Fibroblast of lung (primary cell): Measurements from ENCODE around the gene EDEM2. TPM values are rescaled to one million over a fixed set of nuclear protein-coding genes. Genes with fewer than 3 reads are reported as not detected.
"Not testable (repeated sequence)": the region's sequence is repeated elsewhere in the genome, so short reads cannot be mapped to it uniquely, and the experiment has no call there.

ENCODE experiments used
- DNase-seq, 2 donors: peaks; one replicate each; pipeline versions ENCODE4 v3.0.0 to v3.0.0-alpha.2; 2010; ENCODE audit warnings: low read depth in 2 of 2
- H2AFZ ChIP-seq: 2 replicates; pipeline ENCODE4 v1.5.1; 2012; ENCODE audit warnings: low read length, control low read depth, inconsistent platforms
- H3K27ac ChIP-seq: 2 replicates; pipeline ENCODE4 v1.5.1; 2011; ENCODE audit warnings: low read length, control low read depth; ENCODE audit not compliant: insufficient read depth
- H3K27me3 ChIP-seq: 2 replicates; pipeline ENCODE4 v1.5.1; 2011; ENCODE audit warnings: mild to moderate bottlenecking, low read length; ENCODE audit not compliant: control insufficient read depth, insufficient read depth
- H3K36me3 ChIP-seq: 2 replicates; pipeline ENCODE4 v1.5.1; 2011; ENCODE audit warnings: low read length; ENCODE audit not compliant: control insufficient read depth, insufficient read depth
- H3K4me1 ChIP-seq: 2 replicates; pipeline ENCODE4 v1.5.1; 2011; ENCODE audit warnings: low read length; ENCODE audit not compliant: control insufficient read depth, insufficient read depth; ENCODE audit errors: extremely low read depth
- H3K4me2 ChIP-seq: 2 replicates; pipeline ENCODE4 v1.5.1; 2011; ENCODE audit warnings: low read length, control low read depth; ENCODE audit not compliant: insufficient read depth; ENCODE audit errors: extremely low read depth
- H3K4me3 ChIP-seq, 4 experiments: fragments of 200-600 bp in 1 of 4; sonication (generic) in 1 of 4; replicated peaks in 1 of 4; 2 replicates each; pipeline ENCODE4 v1.5.1; 2011 to 2016; ENCODE audit warnings: low read length in 4 of 4, low read depth in 3 of 4, mild to moderate bottlenecking in 3 of 4, control low read depth in 2 of 4, inconsistent platforms in 1 of 4, mixed read lengths in 1 of 4; ENCODE audit not compliant: insufficient read depth in 1 of 4; ENCODE audit errors: control extremely low read depth in 1 of 4
- H3K79me2 ChIP-seq: 2 replicates; pipeline ENCODE4 v1.5.1; 2012; ENCODE audit warnings: mild to moderate bottlenecking, low read length, inconsistent platforms; ENCODE audit not compliant: control insufficient read depth, insufficient read depth
- H3K9ac ChIP-seq: 2 replicates; pipeline ENCODE4 v1.5.1; 2011; ENCODE audit warnings: mild to moderate bottlenecking, low read length, control low read depth; ENCODE audit not compliant: insufficient read depth
- H3K9me3 ChIP-seq: 2 replicates; pipeline ENCODE4 v1.5.1; 2012; ENCODE audit warnings: low read depth, low read length; ENCODE audit not compliant: control insufficient read depth, insufficient read depth
- H4K20me1 ChIP-seq: 2 replicates; pipeline ENCODE4 v1.5.1; 2011; ENCODE audit warnings: low read length; ENCODE audit not compliant: control insufficient read depth, insufficient read depth; ENCODE audit errors: extremely low read depth
- EZH2 ChIP-seq: IDR thresholded peaks from 2 replicates; pipeline ENCODE4 v1.5.1; 2012; ENCODE audit warnings: low read length, control low read depth, mild to moderate bottlenecking; ENCODE audit errors: missing control alignments
- polyA plus RNA-seq, 2 donors: library from polyadenylated mRNA; depleted of rRNA in 1 of 2; stranded (reverse) in 1 of 2; unstranded in 1 of 2; fragments of >200 nt; gene quantifications; 2 replicates each; pipeline ENCODE4 v1.2.1, GENCODE V29; 2011 to 2012; ENCODE audit warnings: missing spikeins in 1 of 2
- total RNA-seq: library from RNA; depleted of rRNA; stranded (reverse); fragments of >200 nt; gene quantifications from 2 replicates; pipeline ENCODE4 v1.2.1, GENCODE V29; 2014
- TF ChIP-seq, protein P1 (sequence below), 2 donors: IDR thresholded peaks in 1 of 2; conservative IDR thresholded peaks in 1 of 2; 1 replicate in 1 of 2; 2 replicates in 1 of 2; pipeline ENCODE4 v1.5.1; 2011 to 2012; ENCODE audit warnings: low read length in 2 of 2, control low read depth in 1 of 2, inconsistent platforms in 1 of 2, low read depth in 1 of 2, mild to moderate bottlenecking in 1 of 2

Gene EDEM2
- total and polyA plus RNA-seq, 2 donors (not counting 1 experiment from before 2014, with no cell fraction given), result 23.8 to 99.4 TPM

GRCh38 chr20:35117196-35117595 is 29.9 kb downstream of the EDEM2 start:
- Histone ChIP-seq H3K4me2 (no peak overlapping the region), H3K27ac (no peak overlapping the region)
- DNase-seq, result peak; percentile 39 to 43

GRCh38 chr20:35116258-35116657 is 30.9 kb downstream of the EDEM2 start:
- no peak overlapping the region for H3K27ac ChIP-seq

More at GRCh38 chr20:35117196-35117595, 29.9 kb downstream of the EDEM2 start:
- H3K9me3 ChIP-seq, result no peaks in the 10 kb centered on the region
- TF ChIP-seq EZH2, result no peak
- TF ChIP-seq, protein P1, sequence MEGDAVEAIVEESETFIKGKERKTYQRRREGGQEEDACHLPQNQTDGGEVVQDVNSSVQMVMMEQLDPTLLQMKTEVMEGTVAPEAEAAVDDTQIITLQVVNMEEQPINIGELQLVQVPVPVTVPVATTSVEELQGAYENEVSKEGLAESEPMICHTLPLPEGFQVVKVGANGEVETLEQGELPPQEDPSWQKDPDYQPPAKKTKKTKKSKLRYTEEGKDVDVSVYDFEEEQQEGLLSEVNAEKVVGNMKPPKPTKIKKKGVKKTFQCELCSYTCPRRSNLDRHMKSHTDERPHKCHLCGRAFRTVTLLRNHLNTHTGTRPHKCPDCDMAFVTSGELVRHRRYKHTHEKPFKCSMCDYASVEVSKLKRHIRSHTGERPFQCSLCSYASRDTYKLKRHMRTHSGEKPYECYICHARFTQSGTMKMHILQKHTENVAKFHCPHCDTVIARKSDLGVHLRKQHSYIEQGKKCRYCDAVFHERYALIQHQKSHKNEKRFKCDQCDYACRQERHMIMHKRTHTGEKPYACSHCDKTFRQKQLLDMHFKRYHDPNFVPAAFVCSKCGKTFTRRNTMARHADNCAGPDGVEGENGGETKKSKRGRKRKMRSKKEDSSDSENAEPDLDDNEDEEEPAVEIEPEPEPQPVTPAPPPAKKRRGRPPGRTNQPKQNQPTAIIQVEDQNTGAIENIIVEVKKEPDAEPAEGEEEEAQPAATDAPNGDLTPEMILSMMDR (conservative IDR thresholded peaks at IDR 0.05 in 1 of 2, IDR thresholded peaks at IDR 0.05 in 1 of 2; ENCODE audit: low read depth in 1 of 2, low read length in 2 of 2), result no peak
- no peak overlapping the region for H2AFZ ChIP-seq
- H3K79me2 ChIP-seq, result no peaks in the 10 kb centered on the region
- peaks cover 11% of the 10 kb centered on the region for H3K4me1 ChIP-seq
- peaks cover 6% of the 10 kb centered on the region for H3K36me3 ChIP-seq
- no peak overlapping the region for H3K4me3 ChIP-seq
- no peaks in the 10 kb centered on the region for H4K20me1 ChIP-seq
- H3K27me3 ChIP-seq, result no peaks in the 10 kb centered on the region
- no peak overlapping the region for H3K9ac ChIP-seq

DNA sequence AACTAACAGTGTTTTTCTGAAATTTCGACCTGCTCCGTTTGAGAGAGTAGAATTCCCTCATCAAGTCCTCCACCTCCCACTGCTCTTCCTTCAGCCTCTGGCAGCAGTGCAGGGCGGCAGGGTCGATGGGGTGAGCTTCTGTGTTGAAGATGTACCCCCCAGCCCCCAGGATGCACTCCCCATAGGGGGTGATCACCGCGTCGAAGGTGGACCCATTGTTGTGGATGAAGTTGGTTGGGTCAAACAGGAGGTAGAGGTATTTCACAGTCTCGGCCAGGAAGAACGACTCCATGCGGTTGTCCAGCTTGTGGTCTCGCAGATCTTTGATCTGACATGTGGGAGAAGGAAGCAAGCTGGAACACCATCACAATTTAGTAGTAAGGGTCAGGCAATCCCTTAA is 31.5 kb downstream of the EDEM2 start:
- DNase-seq, result no peak
- H3K27me3 ChIP-seq, result no peaks in the 10 kb centered on the region
- peaks cover 13% of the 10 kb centered on the region for H3K4me1 ChIP-seq
- no peak overlapping the region for H3K4me3 ChIP-seq
- H4K20me1 ChIP-seq, result no peaks in the 10 kb centered on the region
- no peaks in the 10 kb centered on the region for H3K79me2 ChIP-seq
- no peak overlapping the region for H3K27ac ChIP-seq
- no peaks in the 10 kb centered on the region for H3K9me3 ChIP-seq
- no peak overlapping the region for H2AFZ ChIP-seq
- no peak for TF ChIP-seq EZH2
- TF ChIP-seq, protein P1 (conservative IDR thresholded peaks at IDR 0.05 in 1 of 2, IDR thresholded peaks at IDR 0.05 in 1 of 2; ENCODE audit: low read depth in 1 of 2, low read length in 2 of 2), result no peak
- no peak overlapping the region for H3K9ac ChIP-seq
- peaks cover 6% of the 10 kb centered on the region for H3K36me3 ChIP-seq
- H3K4me2 ChIP-seq, result no peak overlapping the region

More at GRCh38 chr20:35116258-35116657, 30.9 kb downstream of the EDEM2 start:
- Histone ChIP-seq H3K36me3 (peaks cover 6% of the 10 kb centered on the region), H4K20me1 (no peaks in the 10 kb centered on the region), H3K4me1 (peaks cover 13% of the 10 kb centered on the region), H3K9ac (no peak overlapping the region), H3K4me2 (no peak overlapping the region), H3K27me3 (no peaks in the 10 kb centered on the region), H2AFZ (no peak overlapping the region), H3K9me3 (no peaks in the 10 kb centered on the region), H3K4me3 (no peak overlapping the region), H3K79me2 (no peaks in the 10 kb centered on the region)
- TF ChIP-seq, protein P1 (conservative IDR thresholded peaks at IDR 0.05 in 1 of 2, IDR thresholded peaks at IDR 0.05 in 1 of 2; ENCODE audit: low read depth in 1 of 2, low read length in 2 of 2), result no peak
- TF ChIP-seq EZH2, result no peak
- DNase-seq, result no peak

DNA sequence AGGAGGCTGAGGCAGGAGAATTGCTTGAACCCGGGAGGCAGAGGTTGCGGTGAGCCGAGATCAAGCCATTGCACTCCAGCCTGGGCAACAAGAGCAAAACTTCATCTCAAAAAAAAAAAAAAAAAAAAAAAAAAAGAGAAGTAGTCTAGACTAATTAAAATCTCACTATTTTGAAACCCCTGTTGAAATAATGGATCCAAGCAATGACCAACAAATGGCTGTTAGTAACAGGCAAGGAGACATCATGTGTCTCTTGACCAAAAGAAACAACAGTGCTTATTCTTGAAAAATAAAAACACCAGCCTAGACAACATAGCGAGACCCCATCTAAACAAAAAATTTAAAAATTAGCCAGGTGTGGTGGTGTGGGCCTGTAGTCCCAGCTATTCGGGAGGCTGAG is 34.9 kb downstream of the EDEM2 start:
- H4K20me1 ChIP-seq, H3K4me3 ChIP-seq, H3K27me3 ChIP-seq, H3K4me2 ChIP-seq, H3K36me3 ChIP-seq, DNase-seq, H3K27ac ChIP-seq, H3K79me2 ChIP-seq, H2AFZ ChIP-seq, H3K9me3 ChIP-seq, H3K4me1 ChIP-seq, H3K9ac ChIP-seq: not testable (repeated sequence)
